Measurements from ENCODE around the gene IQCF2.

IQCF2 gene

GRCh38 chr3:51816723-51817122, 44.7 kb upstream of the IQCF2 start:
- Histone ChIP-seq H3K4me2 (ENCODE audit: low read length) (no peak overlapping the region), H2AK5ac (ENCODE audit: low read length) (no peak overlapping the region), H3K14ac (ENCODE audit: low read length) (no peak overlapping the region), H3K4me1 (ENCODE audit: control insufficient read depth in 1 of 2, insufficient read depth in 2 of 2, low read length in 2 of 2) (no peaks in the 10 kb centered on the region), H3K4ac (ENCODE audit: low read depth, low read length) (no peak overlapping the region), H3K4me3 (ENCODE audit: low read depth, low read length) (no peak overlapping the region), H2BK120ac (ENCODE audit: insufficient read depth, low read length, poor library complexity) (no peak overlapping the region), H3K79me1 (ENCODE audit: low read length) (no peaks in the 10 kb centered on the region), H3K9ac (ENCODE audit: low read length) (no peak overlapping the region), H4K8ac (ENCODE audit: low read depth, low read length) (no peak overlapping the region), H4K12ac (ENCODE audit: low read depth, low read length) (no peak overlapping the region), H3K27ac (ENCODE audit: low read depth, low read length) (no peak overlapping the region), H4K91ac (ENCODE audit: low read depth, low read length) (no peak overlapping the region), H3K23ac (ENCODE audit: low read length) (no peak overlapping the region), H3K27me3 (ENCODE audit: insufficient read depth, low read length) (no peaks in the 10 kb centered on the region), H2BK12ac (ENCODE audit: low read length) (no peak overlapping the region), H2AFZ (ENCODE audit: insufficient read depth, low read length, poor library complexity) (no peak overlapping the region), H3K9me3 (ENCODE audit: insufficient read depth, low read depth, low read length) (no peaks in the 10 kb centered on the region), H3K18ac (ENCODE audit: low read length) (no peak overlapping the region), H3K36me3 (ENCODE audit: control insufficient read depth in 1 of 2, insufficient read depth in 2 of 2, low read length in 2 of 2) (no peaks in the 10 kb centered on the region), H2BK5ac (ENCODE audit: low read depth, low read length, poor library complexity) (no peak overlapping the region), H3K79me2 (ENCODE audit: control insufficient read depth, insufficient read depth, low read length, poor library complexity) (no peaks in the 10 kb centered on the region)
- DNase-seq: no peak
- WGBS (ENCODE audit: extremely low coverage, insufficient coverage, insufficient read length): no CpG with 5 or more reads among the region's 2 CpGs

GRCh38 chr3:51817375-51817774, 44.0 kb upstream of the IQCF2 start:
- no peak overlapping the region for H3K14ac ChIP-seq (ENCODE audit: low read length)

GRCh38 chr3:51819151-51819550, 42.3 kb upstream of the IQCF2 start:
- no peak for DNase-seq

More at GRCh38 chr3:51817375-51817774, 44.0 kb upstream of the IQCF2 start:
- H3K23ac ChIP-seq (ENCODE audit: low read length): no peak overlapping the region
- H2BK120ac ChIP-seq (ENCODE audit: insufficient read depth, low read length, poor library complexity): no peak overlapping the region
- no peak overlapping the region for H2AFZ ChIP-seq (ENCODE audit: insufficient read depth, low read length, poor library complexity)
- H4K12ac ChIP-seq (ENCODE audit: low read depth, low read length): no peak overlapping the region
- H3K4me2 ChIP-seq (ENCODE audit: low read length): no peak overlapping the region
- no peaks in the 10 kb centered on the region for H3K9me3 ChIP-seq (ENCODE audit: insufficient read depth, low read depth, low read length)
- no CpG with 5 or more reads among the region's 2 CpGs for WGBS (ENCODE audit: extremely low coverage, insufficient coverage, insufficient read length)
- no peak overlapping the region for H3K4me3 ChIP-seq (ENCODE audit: low read depth, low read length)
- no peaks in the 10 kb centered on the region for H3K79me1 ChIP-seq (ENCODE audit: low read length)
- no peak overlapping the region for H3K9ac ChIP-seq (ENCODE audit: low read length)
- H3K4me1 ChIP-seq (ENCODE audit: control insufficient read depth in 1 of 2, insufficient read depth in 2 of 2, low read length in 2 of 2): no peaks in the 10 kb centered on the region
- no peak overlapping the region for H3K4ac ChIP-seq (ENCODE audit: low read depth, low read length)
- H3K36me3 ChIP-seq (ENCODE audit: control insufficient read depth in 1 of 2, insufficient read depth in 2 of 2, low read length in 2 of 2): no peaks in the 10 kb centered on the region
- H2BK12ac ChIP-seq (ENCODE audit: low read length): no peak overlapping the region
- no peak overlapping the region for H4K8ac ChIP-seq (ENCODE audit: low read depth, low read length)
- no peaks in the 10 kb centered on the region for H3K27me3 ChIP-seq (ENCODE audit: insufficient read depth, low read length)
- H2BK5ac ChIP-seq (ENCODE audit: low read depth, low read length, poor library complexity): no peak overlapping the region
- no peak overlapping the region for H3K27ac ChIP-seq (ENCODE audit: low read depth, low read length)
- DNase-seq: no peak
- H3K79me2 ChIP-seq (ENCODE audit: control insufficient read depth, insufficient read depth, low read length, poor library complexity): no peaks in the 10 kb centered on the region
- H2AK5ac ChIP-seq (ENCODE audit: low read length): no peak overlapping the region
- H4K91ac ChIP-seq (ENCODE audit: low read depth, low read length): no peak overlapping the region
- no peak overlapping the region for H3K18ac ChIP-seq (ENCODE audit: low read length)

GRCh38 chr3:51819709-51820406, 41.6 kb upstream of the IQCF2 start:
- no peak overlapping the region for H3K4ac ChIP-seq (ENCODE audit: low read depth, low read length)
- H2BK5ac ChIP-seq (ENCODE audit: low read depth, low read length, poor library complexity): no peak overlapping the region
- no peak overlapping the region for H3K23ac ChIP-seq (ENCODE audit: low read length)
- H3K36me3 ChIP-seq (ENCODE audit: control insufficient read depth in 1 of 2, insufficient read depth in 2 of 2, low read length in 2 of 2): no peaks in the 10 kb centered on the region
- H2AFZ ChIP-seq (ENCODE audit: insufficient read depth, low read length, poor library complexity): no peak overlapping the region
- WGBS (ENCODE audit: extremely low coverage, insufficient coverage, insufficient read length): no CpG with 5 or more reads among the region's 12 CpGs
- no peak overlapping the region for H3K27ac ChIP-seq (ENCODE audit: low read depth, low read length)
- H3K18ac ChIP-seq (ENCODE audit: low read length): no peak overlapping the region
- H3K4me2 ChIP-seq (ENCODE audit: low read length): no peak overlapping the region
- H3K4me3 ChIP-seq (ENCODE audit: low read depth, low read length): no peak overlapping the region
- no peak overlapping the region for H3K14ac ChIP-seq (ENCODE audit: low read length)
- H3K4me1 ChIP-seq (ENCODE audit: control insufficient read depth in 1 of 2, insufficient read depth in 2 of 2, low read length in 2 of 2): no peaks in the 10 kb centered on the region
- DNase-seq: no peak
- H2BK120ac ChIP-seq (ENCODE audit: insufficient read depth, low read length, poor library complexity): no peak overlapping the region
- H3K79me1 ChIP-seq (ENCODE audit: low read length): no peaks in the 10 kb centered on the region
- H3K79me2 ChIP-seq (ENCODE audit: control insufficient read depth, insufficient read depth, low read length, poor library complexity): no peaks in the 10 kb centered on the region
- no peak overlapping the region for H2BK12ac ChIP-seq (ENCODE audit: low read length)
- no peak overlapping the region for H2AK5ac ChIP-seq (ENCODE audit: low read length)
- peaks cover 2% of the 10 kb centered on the region for H3K9me3 ChIP-seq (ENCODE audit: insufficient read depth, low read depth, low read length)
- no peaks in the 10 kb centered on the region for H3K27me3 ChIP-seq (ENCODE audit: insufficient read depth, low read length)
- no peak overlapping the region for H4K12ac ChIP-seq (ENCODE audit: low read depth, low read length)
- H4K91ac ChIP-seq (ENCODE audit: low read depth, low read length): no peak overlapping the region
- no peak overlapping the region for H3K9ac ChIP-seq (ENCODE audit: low read length)
- no peak overlapping the region for H4K8ac ChIP-seq (ENCODE audit: low read depth, low read length)

More at GRCh38 chr3:51819151-51819550, 42.3 kb upstream of the IQCF2 start:
- no peak overlapping the region for H2BK120ac ChIP-seq (ENCODE audit: insufficient read depth, low read length, poor library complexity)
- no peak overlapping the region for H2AFZ ChIP-seq (ENCODE audit: insufficient read depth, low read length, poor library complexity)
- no peaks in the 10 kb centered on the region for H3K27me3 ChIP-seq (ENCODE audit: insufficient read depth, low read length)
- H3K18ac ChIP-seq (ENCODE audit: low read length): no peak overlapping the region
- WGBS (ENCODE audit: extremely low coverage, insufficient coverage, insufficient read length): no CpG with 5 or more reads among the region's 15 CpGs
- no peak overlapping the region for H3K4me3 ChIP-seq (ENCODE audit: low read depth, low read length)
- H3K14ac ChIP-seq (ENCODE audit: low read length): no peak overlapping the region
- no peaks in the 10 kb centered on the region for H3K4me1 ChIP-seq (ENCODE audit: control insufficient read depth in 1 of 2, insufficient read depth in 2 of 2, low read length in 2 of 2)
- H2BK12ac ChIP-seq (ENCODE audit: low read length): no peak overlapping the region
- H2BK5ac ChIP-seq (ENCODE audit: low read depth, low read length, poor library complexity): no peak overlapping the region
- no peak overlapping the region for H3K27ac ChIP-seq (ENCODE audit: low read depth, low read length)
- no peak overlapping the region for H4K91ac ChIP-seq (ENCODE audit: low read depth, low read length)
- no peaks in the 10 kb centered on the region for H3K36me3 ChIP-seq (ENCODE audit: control insufficient read depth in 1 of 2, insufficient read depth in 2 of 2, low read length in 2 of 2)
- no peaks in the 10 kb centered on the region for H3K79me2 ChIP-seq (ENCODE audit: control insufficient read depth, insufficient read depth, low read length, poor library complexity)
- no peak overlapping the region for H3K4me2 ChIP-seq (ENCODE audit: low read length)
- H3K23ac ChIP-seq (ENCODE audit: low read length): no peak overlapping the region
- peaks cover 2% of the 10 kb centered on the region for H3K9me3 ChIP-seq (ENCODE audit: insufficient read depth, low read depth, low read length)
- H4K12ac ChIP-seq (ENCODE audit: low read depth, low read length): no peak overlapping the region
- no peak overlapping the region for H3K9ac ChIP-seq (ENCODE audit: low read length)
- H3K4ac ChIP-seq (ENCODE audit: low read depth, low read length): no peak overlapping the region
- H4K8ac ChIP-seq (ENCODE audit: low read depth, low read length): no peak overlapping the region
- no peak overlapping the region for H2AK5ac ChIP-seq (ENCODE audit: low read length)
- no peaks in the 10 kb centered on the region for H3K79me1 ChIP-seq (ENCODE audit: low read length)

All from trophoblast cell (in vitro differentiated cells and primary cell).